Ammon's horn (tissue), 1 donor: ENCODE data around the gene MEOX2.

Source experiments
- DNase-seq: peaks from one replicate; pipeline ENCODE4 v3.0.0-alpha.2; 2016; ENCODE audit warnings: low spot score

MEOX2 gene

GRCh38 chr7:15681186-15681585 is 5.3 kb downstream of the MEOX2 start:
- DNase-seq = no peak

GRCh38 chr7:15680446-15680845 is 6.0 kb downstream of the MEOX2 start:
- no peak for DNase-seq

- no peak for DNase-seq
Measured at GRCh38 chr7:15679306-15679705, 7.2 kb downstream of the MEOX2 start.

- DNase-seq = no peak
Measured at GRCh38 chr7:15678653-15679052, 7.8 kb downstream of the MEOX2 start.

GRCh38 chr7:15675379-15675778 is 11.1 kb downstream of the MEOX2 start:
- no peak for DNase-seq

- DNase-seq = no peak
Measured at GRCh38 chr7:15674586-15674985, 11.9 kb downstream of the MEOX2 start.

GRCh38 chr7:15669443-15670090 is 16.9 kb downstream of the MEOX2 start:
- no peak for DNase-seq

- DNase-seq = no peak
Measured at GRCh38 chr7:15667991-15668390, 18.5 kb downstream of the MEOX2 start.

GRCh38 chr7:15662451-15662850 is 24.0 kb downstream of the MEOX2 start:
- no peak for DNase-seq

GRCh38 chr7:15658247-15658646 is 28.2 kb downstream of the MEOX2 start:
- no peak for DNase-seq

- no peak for DNase-seq
Measured at GRCh38 chr7:15652776-15653290, 33.6 kb downstream of the MEOX2 start.

- no peak for DNase-seq
Measured at GRCh38 chr7:15651693-15652092, 34.8 kb downstream of the MEOX2 start.

- no peak for DNase-seq
Measured at GRCh38 chr7:15650787-15651186, 35.7 kb downstream of the MEOX2 start.

GRCh38 chr7:15648461-15648961 is 38.0 kb downstream of the MEOX2 start:
- no peak for DNase-seq

- DNase-seq = no peak
Measured at GRCh38 chr7:15647309-15647708, 39.2 kb downstream of the MEOX2 start.

- no peak for DNase-seq
Measured at GRCh38 chr7:15643000-15643705, 43.3 kb downstream of the MEOX2 start.

GRCh38 chr7:15628876-15629275 is 57.6 kb downstream of the MEOX2 start:
- DNase-seq = peak; percentile 22

GRCh38 chr7:15626041-15626440 is 60.4 kb downstream of the MEOX2 start:
- DNase-seq = no peak

- DNase-seq = no peak
Measured at GRCh38 chr7:15625466-15625865, 61.0 kb downstream of the MEOX2 start.

- no peak for DNase-seq
Measured at GRCh38 chr7:15621468-15621867, 65.0 kb downstream of the MEOX2 start.

GRCh38 chr7:15620491-15621185 is 65.8 kb downstream of the MEOX2 start:
- DNase-seq = no peak

- DNase-seq = no peak
Measured at GRCh38 chr7:15618275-15618674, 68.2 kb downstream of the MEOX2 start.

GRCh38 chr7:15612205-15612604 is 74.3 kb downstream of the MEOX2 start:
- DNase-seq = no peak
